GM21723 (cell line): ENCODE data around the gene MED22.
"Not testable (repeated sequence)": the region's sequence is repeated elsewhere in the genome, so short reads cannot be mapped to it uniquely, and the experiment has no call there.

Source experiments
- ATAC-seq: cut with Tn5 transposase; IDR thresholded peaks from one replicate; pipeline ENCODE4 v1.9.1; 2021; ENCODE audit warnings: mild to moderate bottlenecking, moderate library complexity; ENCODE audit not compliant: unreplicated experiment

Gene MED22

DNA sequence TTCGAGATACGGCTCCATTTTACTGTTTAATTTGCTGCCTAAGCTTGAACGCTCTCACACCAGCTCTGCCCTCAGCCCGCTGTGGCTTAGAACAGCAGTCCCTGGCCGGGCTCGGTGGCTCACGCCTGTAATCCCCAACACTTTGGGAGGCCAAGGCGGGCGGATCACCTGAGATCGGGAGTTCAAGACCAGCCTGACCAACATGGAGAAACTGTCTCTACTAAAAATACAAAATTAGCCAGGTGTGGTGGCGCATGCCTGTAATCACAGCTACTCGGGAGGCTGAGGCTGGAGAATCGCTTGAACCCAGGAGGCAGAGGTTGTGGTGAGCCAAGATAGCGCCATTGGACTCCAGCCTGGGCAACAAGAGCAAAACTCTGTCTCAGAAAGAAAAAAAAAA is 29.3 kb upstream of the MED22 start:
- ATAC-seq, result not testable (repeated sequence)

DNA sequence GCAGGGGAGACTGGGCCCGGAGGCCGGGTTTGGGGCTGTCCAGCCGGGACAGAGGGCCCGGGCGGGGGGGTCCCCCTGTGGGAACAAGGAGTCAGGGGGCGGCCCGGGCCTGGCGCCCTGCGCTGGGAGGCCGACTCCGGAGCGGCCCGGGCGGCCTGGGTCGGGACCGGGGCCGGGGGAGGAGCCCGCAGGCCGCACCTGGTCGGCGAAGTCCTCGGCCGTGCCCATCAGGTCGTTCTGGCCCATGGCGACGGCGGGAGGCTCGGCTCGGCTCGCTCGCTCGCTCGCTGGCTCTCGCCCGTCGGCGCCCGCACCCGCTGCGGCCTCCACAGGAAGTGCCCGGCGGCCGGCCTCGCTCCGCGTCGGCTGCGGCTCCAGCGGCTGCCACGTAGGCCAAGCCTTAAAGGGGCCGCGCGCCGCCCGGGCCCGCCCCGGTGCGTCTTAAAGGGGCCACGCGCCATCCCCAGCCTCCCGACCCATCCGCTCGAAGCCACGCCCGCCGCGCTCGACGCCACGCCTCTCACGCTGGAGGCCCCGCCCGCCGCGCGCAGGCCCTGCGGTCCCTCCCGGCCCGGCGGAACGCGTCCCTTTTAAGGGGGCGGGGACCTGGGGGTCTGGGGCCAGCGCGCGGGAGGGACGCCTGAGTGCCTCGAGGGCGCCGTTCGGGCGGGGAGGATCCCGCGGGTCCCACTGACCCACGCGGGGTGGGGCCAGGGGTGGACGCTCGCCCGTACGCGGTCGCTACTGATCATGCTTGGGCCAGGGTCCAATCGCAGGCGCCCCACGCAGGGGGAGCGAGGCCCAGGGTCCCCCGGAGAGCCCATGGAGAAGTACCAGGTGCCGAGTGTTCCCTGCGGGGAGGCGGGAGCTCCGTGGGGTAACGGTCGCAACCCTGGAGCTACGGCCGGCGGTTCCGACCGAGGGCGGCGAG is 28.1 kb upstream of the MED22 start, which contains the start of the genes STKLD1 and SURF4:
STKLD1 (plus strand) TSS at position 643 of the 931 bp plus-strand sequence; CDS start at position 751, 108 bp downstream.
SURF4 (minus strand) TSS at position 337 of the 931 bp plus-strand sequence; CDS start at position 246, 91 bp downstream.
- ATAC-seq, result peak; percentile 85

DNA sequence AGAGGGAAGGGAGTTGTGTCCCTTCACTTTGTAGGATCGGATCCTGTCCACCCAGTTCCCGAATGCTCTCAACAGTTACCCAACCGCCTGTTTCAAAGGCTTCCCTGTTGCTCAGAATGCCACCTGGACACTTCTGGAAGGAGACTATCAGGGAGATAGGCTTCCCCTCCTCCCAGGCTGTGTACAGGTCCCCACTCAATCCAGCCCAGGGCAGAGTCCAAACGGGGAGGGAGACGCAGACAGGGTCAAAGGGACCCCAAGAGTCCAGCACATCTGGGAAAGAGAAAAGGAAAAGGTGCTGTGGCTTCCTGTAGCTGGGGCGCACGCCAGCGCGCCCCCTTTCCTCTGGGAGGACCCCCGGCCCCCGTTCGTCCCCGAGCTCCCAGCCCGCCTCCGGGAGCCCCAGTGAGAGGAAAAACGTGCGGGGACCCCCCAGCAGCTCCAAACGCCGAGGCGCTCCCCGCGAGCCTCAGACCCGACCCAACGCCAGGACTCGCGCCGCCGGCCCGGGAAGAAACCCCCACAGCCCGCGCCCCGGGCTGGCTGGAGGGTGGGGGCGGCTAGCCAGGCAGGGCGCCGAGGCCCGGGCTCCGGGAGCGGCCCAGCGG is 27.3 kb upstream of the MED22 start:
- peak; percentile 23 for ATAC-seq

DNA sequence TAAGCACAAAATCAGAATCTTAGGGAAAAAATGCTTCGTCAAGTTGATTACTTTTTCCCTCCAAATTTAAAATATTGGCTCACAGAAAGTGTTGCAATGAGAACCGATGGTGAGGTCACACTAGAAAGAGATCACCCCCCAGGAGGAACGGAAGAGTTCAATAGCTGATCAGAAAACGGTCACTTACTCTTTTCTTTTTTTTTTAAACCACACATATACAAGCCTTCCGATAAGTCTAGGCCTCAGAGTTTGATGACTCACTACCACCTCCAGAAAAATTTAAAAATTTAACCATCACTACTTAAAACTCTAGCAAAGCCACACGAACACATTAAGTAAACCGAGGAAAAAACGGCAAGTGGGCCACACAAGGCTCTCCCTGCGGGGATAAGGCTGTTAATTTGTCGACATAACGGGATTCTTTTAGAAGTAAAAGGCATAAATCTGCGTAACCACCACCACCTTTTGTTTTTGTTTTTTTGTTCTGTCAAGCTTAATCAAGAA is 26.7 kb upstream of the MED22 start:
- no peak for ATAC-seq

DNA sequence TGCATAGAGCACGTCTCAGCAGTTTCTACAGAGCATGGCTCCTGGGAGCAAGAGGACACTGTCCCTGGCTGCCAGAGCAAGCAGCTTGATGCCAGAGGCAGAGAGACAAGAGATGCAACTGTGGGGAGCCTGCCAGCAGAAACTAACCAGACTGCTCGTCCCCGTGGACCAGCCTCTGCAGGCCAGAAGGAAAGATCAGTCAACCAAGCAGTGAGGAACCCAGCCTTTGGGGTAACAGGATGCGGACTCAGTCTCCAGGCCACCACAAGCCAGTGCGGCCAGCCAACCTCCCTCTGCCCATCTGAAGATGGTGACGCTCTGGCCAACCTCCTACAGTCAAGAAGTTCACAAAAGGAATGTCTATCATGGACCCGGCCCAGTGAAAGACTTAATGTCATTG is 24.2 kb upstream of the MED22 start:
- no peak for ATAC-seq

DNA sequence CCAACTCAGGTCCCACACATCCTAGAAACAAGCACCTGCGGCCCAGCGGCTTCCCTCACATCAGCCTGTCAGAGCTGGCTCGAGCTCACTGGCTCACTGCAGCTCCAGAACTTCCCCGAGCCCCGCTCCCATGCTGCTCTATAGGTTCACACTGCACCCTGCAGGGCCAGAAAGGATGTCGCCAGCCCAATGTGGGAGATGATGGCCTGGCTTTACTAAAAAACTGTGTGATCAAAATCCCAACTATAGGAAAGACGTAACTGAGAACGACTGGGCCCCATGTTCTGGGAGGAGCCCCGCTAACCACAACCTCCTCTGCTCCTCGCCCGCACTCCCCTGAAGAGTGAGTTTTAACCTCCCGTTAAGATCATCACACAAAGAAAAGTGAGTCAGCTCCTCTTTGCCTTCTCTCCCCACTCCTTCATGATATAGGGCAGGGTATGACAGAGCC is 23.4 kb upstream of the MED22 start:
- no peak for ATAC-seq

DNA sequence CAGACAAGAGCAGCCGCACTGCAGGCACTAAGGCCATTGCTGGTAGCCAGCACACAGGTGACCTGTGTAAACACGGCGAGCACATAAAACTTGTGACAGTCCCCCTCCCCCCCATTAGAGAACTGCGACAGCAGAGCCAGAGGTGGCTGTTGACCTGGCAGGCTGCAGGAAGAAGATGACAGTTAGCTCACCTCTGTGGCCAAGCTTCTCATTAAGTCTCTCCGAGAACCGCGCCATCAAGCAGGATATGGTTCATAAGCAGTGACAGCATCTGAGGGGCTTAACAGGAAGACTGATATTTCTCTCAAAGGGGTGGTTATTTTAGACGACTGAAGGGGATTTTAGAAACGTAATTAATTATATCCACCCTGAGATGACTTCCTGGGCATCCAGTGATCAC is 22.8 kb upstream of the MED22 start:
- no peak for ATAC-seq

DNA sequence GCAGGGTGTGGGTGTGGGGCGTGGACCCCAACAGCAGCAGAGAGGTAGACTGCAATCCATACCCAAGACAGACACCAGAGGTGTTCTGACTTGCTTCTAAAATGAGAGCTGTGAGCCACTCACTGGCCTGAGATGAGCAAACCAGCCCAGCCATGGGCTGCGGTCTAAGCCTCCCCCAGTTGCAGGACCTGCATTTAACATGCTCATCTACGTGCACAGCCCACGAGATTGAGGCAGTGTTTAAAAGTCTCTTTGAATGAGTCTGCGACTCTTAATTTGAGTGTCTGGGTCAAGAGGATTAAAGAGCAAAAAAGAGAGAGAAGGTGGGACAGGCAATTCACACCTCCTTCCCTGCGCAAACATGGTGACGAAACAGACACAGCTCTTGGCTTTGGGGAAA is 22.0 kb upstream of the MED22 start:
- ATAC-seq, result no peak

DNA sequence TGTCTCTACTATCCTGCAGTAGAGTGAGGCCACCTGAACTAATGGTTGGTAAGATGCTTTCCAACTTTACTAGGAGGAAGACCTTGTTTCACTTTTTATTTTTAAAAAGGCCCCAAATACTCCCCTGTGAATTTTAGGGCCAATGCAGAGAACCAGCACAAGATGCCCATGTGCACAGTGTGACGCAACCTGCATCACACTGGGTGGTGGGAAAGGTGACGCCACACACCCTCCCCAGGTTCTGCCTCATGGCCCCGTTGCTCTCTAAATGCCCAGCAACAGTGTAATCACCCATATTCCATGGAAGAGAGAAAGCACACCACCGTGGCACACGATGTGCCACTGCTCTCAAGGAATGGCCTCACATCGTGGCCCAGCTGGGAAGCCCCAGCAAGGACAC is 21.5 kb upstream of the MED22 start:
- no peak for ATAC-seq

DNA sequence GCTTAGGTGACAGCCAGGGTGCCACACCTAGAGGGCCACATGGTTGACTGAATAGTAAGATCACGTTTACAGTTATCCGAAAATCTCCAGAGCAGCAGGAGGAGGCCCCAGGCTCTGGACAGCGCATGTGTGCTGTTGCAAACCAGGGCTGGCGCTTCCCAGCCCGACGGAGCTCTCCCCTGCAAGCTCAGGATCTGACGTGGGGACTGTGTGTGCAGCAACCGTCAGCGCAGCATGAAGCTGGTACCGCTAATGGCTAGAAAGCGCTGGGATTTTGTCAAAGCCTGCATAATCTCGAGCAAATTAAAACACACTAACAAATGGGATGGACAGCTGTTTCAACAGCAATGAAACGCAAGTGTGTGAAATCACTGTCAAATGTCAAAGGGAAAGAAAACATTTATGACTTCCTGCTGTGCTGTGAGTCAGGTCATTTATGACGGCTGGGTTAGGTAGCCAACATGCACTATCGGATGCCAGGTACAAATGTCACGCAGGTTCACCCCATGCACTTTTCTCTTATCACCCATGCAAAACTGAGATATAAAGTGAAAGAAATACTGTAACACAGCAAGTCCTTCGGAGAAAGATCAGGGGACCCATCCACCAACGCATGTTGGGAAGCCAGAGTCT is 20.4 kb upstream of the MED22 start:
- no peak for ATAC-seq

DNA sequence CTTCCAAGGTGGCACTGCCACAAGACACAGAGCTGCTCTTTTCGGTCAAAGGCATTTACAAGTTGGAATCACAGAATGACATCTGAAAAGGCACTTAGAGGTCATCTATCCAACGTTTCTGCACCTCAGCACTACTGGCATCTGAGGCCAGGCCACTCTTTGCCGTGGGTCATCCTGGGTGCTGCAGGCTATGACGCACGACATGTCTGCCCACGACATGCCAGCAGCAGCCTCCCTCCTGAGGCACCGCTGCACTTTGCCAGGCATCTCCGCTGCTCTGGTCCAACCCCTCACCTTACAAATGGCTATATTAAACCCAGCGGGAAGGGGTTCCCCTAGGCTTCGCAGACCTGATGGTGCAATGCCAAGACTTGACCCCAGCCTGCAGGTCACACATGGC is 19.8 kb upstream of the MED22 start:
- no peak for ATAC-seq

DNA sequence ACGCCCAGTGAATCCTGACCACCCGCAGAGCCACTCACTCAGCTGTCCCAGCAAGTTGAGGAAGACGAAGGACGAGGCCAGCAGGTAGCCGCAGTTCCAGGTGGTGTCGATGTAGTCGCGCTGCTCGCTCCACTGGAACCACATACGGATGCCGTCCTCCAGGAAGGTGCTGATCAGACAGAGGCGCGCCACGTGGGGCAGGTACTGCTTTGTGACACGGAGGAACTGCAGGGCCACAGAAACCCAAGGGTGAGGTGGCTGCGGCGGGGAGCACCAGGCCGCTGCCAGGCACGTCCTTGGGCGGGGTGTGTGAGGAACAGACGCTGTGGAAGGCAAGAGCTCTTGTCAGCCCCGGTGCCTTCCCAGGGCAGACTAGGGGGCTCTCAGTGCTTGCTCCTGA is 19.3 kb upstream of the MED22 start:
- ATAC-seq, result no peak

DNA sequence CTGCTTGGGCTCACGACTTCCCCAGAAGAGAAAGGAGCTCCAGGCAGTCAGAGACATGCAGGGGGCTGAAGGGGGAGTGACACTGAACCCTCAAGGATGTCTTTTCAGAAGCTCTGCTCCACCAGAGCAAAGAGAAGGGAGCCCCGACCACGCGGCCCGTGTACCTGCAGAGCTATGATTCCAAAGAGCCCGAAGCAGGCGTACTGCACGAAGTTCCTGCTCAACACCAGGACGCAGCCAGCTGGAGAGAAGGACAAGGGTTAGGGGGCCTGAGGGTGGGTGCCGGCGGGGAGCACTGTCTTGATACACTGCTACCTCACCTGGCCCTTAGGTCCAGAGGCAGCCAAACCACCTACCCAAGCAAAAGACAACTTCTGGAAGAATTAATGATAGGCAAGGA is 18.5 kb upstream of the MED22 start:
- no peak for ATAC-seq

DNA sequence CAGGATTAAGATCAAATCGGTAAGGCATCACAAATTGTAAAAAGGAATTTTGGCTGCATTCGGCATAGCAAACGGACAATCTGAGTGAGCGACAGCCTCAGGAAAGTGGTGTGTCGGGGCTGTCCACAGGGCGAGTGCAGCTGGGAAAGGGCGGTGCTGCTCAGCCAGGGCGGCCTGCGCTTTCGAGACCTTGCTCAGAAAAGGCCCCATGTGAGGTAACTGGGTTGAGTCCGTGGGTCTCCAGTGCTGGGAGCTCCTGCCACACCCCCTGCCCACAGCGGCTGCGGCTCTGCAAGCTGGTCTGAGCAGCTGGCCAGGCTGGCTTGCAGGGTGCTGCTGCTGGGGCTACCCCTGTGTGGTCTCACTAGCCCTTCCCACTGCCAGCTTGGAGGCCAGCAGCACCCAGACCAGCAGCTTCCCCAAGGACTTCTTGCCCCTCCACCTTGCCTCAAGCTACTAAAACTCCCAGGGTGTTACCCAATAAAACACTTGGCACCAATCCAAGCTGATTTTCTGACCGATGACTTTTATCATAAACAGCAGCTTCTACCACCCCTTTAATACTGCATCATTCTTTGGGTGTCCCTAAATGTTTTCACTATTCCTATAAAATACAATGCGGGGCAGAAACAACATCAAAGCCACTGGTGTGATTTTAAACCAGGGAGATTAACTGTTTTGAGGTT is 14.6 kb upstream of the MED22 start:
- no peak for ATAC-seq

DNA sequence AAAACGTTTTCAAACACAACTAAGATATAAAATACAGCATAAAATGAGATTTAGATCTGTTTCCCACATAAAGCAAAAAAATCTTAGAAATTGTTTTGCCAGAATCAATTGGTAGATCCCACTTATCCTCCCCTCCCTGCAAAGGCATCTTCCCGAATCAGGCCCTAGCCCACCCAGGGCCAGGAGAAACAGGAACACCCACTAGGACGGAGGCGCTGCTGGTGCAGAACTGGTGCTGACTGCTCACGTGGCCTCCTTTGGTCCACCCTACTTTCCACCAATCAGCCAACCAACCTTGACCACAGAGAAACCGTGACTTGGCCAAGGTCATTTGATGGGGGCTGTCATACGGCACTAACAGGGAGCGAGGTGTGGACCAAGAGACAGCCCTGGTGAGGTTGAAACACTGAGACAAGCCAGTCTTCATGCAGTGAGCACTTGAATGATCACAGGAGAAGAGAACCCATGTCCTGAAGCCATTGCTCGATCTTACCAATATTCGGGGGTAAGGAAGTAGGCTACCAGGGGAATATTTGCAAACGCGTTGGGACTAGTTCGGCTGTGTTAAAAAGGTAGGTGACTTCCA is 13.7 kb upstream of the MED22 start:
- no peak for ATAC-seq

DNA sequence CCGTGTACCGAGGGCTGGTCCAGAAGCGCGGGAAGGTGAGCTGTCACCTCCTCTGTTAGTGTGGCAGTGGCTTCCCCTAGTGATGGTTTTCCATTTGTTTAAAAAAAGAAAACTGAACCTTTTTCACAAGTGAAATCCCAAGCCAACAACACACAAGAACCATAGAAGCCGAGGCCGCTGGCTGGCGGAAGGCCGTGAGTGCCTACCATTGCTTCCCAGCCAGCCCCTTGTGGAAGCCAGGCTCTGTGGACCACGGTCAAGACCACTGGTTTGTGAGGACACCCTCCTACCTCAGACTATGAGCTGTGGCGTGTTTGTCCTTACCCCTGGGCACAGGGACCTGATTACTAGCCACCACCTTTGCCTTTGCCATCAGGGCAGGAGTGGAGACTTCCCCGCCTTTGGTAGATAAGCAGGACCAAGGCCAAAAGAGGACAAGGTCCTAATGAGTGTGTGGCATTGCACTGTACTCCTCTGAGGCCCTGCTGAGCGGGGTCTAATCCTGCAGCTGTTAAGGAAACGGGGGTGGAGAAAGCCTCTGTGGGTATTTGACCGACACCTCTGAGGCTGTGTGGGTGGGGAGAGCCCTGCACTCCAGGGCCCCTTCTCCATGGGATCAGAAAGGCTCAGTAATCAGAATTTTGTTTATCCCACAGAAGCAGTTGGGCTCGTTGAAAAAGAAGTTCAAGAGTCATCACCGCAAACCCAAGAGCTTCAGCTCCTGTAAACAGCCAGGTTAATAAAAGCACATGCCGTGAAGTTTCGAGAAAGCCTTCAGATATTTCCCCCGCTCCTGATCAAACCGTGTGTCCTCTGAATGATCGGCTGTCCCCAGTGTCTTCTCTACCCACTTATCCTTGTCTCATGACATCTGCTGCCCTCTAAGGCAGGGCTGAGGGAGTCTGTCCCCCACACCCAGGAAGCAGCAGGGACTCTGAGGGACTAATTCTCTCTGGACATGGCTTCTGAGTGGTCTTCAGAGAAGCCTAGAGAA is 12.8 kb upstream of the MED22 start:
- ATAC-seq, result no peak

DNA sequence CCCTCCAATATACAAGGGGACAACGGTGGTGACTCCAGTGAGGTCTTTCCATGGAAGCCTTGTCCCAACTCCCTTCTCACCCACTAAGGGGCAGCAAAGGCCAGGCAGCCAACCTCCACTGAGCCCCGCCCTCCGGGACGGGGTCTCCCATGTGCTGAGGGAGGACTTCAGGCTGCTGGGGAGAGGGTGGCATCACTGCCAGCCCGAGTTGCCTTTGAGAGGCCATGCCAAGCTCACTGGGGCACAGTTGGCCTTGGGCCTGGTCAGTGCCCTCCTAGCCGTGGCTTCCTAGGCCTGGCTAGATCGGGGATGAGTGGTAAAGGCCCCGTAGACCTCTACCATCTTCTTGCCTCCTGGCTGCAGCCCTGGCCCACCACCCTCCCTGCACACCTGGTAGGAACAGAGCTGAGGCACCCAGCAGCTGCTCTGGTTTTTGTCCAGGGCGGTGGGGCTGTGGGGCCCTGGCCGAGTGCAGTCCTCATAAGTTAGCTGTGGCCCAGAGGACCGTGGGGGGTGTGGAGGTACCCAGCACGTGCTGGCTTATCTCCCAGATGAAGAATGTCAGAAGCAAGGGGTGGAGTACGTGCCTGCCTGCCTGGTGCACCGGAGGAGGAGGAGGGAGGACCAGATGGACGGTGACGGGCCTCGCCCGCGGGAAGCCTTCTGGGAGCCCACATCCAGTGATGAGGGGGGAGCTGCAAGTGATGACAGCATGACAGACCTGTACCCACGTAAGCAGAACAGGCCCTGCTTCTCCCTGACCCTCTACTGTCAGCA is 11.7 kb upstream of the MED22 start:
- ATAC-seq, result no peak

DNA sequence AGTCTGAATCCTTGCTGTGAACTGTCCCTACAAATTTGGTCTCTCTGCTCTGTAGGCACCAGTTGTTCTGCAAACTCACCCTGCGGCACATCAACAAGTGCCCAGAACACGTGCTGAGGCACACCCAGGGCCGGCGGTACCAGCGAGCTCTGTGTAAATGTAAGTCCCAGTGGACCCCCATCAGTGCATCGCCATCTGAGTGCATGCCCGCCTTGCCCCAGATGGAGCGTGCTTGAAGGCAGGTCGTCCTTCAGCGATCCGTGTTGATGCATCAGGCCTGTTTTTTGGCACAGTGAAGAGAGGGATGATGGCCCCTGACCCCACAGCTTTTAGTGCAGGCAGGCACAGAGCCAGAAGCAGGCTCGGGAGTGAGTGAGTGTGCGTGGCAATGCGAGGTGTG is 9.7 kb upstream of the MED22 start:
- no peak for ATAC-seq
